Transverse colon (tissue), 4 donors: ENCODE data around the gene B4GALT2.

Experiments
- POLR2A ChIP-seq: fragments of 450-650 bp; IDR thresholded peaks from one replicate; pipeline ENCODE4 v1.6.1; 2016; ENCODE audit warnings: antibody characterized with exemption, mild to moderate bottlenecking, moderate library complexity
- POLR2AphosphoS5 ChIP-seq, 3 donors: sonication (generic); formaldehyde crosslinking; IDR thresholded peaks; one replicate each; pipeline ENCODE4 v1.6.1; 2016; ENCODE audit warnings: antibody characterized with exemption in 3 of 3
- TF ChIP-seq, protein P1 (sequence below), 5 experiments: fragments of 200-600 bp in 3 of 5; fragments of 450-650 bp in 2 of 5; sonication (generic) in 3 of 5; IDR thresholded peaks; 1 replicate in 2 of 5; 2 replicates in 3 of 5; pipeline ENCODE4 v1.5.1; 2016 to 2017; ENCODE audit warnings: antibody characterized with exemption in 5 of 5, inconsistent platforms in 3 of 5, mild to moderate bottlenecking in 2 of 5, moderate library complexity in 1 of 5

DNA sequence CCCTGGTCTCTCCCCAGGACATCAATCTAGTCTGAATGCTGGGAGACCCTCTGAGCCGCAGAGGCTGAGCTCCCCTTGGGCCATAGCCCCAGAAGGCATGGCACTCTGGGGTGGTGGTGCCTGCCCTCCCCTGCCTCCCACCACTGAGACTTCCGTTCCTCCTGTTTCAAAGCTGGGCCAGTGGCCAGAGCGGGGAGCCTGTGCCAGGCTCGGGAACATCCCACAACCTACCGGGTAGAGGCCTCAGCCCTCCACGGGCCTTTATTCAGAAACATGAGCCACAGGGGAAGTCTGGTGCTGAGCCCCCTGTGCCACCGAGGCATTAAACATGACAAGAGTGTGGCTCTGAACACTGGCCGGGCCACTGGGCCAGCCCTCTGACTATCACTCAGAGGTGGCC lies 20.4 kb downstream of the B4GALT2 start:
- TF ChIP-seq, protein P1, sequence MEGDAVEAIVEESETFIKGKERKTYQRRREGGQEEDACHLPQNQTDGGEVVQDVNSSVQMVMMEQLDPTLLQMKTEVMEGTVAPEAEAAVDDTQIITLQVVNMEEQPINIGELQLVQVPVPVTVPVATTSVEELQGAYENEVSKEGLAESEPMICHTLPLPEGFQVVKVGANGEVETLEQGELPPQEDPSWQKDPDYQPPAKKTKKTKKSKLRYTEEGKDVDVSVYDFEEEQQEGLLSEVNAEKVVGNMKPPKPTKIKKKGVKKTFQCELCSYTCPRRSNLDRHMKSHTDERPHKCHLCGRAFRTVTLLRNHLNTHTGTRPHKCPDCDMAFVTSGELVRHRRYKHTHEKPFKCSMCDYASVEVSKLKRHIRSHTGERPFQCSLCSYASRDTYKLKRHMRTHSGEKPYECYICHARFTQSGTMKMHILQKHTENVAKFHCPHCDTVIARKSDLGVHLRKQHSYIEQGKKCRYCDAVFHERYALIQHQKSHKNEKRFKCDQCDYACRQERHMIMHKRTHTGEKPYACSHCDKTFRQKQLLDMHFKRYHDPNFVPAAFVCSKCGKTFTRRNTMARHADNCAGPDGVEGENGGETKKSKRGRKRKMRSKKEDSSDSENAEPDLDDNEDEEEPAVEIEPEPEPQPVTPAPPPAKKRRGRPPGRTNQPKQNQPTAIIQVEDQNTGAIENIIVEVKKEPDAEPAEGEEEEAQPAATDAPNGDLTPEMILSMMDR (IDR thresholded peaks at IDR 0.05) = no peak
- TF ChIP-seq POLR2A (no peak), POLR2AphosphoS5 (IDR thresholded peaks at IDR 0.05) (no peak)
